Gastroesophageal sphincter (tissue), 3 donors: Measurements from ENCODE around the gene LYSMD1.

ENCODE experiments used
- EP300 ChIP-seq: sonication (generic); formaldehyde crosslinking; IDR thresholded peaks from one replicate; pipeline ENCODE4 v1.6.1; 2017; ENCODE audit warnings: antibody characterized with exemption, mild to moderate bottlenecking
- POLR2A ChIP-seq, 2 donors: fragments of 450-650 bp; IDR thresholded peaks; one replicate each; pipeline ENCODE4 v1.6.1; 2017; ENCODE audit warnings: antibody characterized with exemption in 2 of 2, mild to moderate bottlenecking in 2 of 2, moderate library complexity in 1 of 2
- POLR2AphosphoS5 ChIP-seq: sonication (generic); formaldehyde crosslinking; IDR thresholded peaks from one replicate; pipeline ENCODE4 v1.6.1; 2017; ENCODE audit warnings: antibody characterized with exemption
- TF ChIP-seq, protein P1 (sequence below), 4 experiments: fragments of 200-600 bp in 2 of 4; fragments of 450-650 bp in 2 of 4; sonication (generic) in 1 of 4; IDR thresholded peaks; one replicate each; pipeline ENCODE4 v1.5.1; 2017 to 2019; ENCODE audit warnings: antibody characterized with exemption in 4 of 4, mild to moderate bottlenecking in 2 of 4, moderate library complexity in 2 of 4

DNA sequence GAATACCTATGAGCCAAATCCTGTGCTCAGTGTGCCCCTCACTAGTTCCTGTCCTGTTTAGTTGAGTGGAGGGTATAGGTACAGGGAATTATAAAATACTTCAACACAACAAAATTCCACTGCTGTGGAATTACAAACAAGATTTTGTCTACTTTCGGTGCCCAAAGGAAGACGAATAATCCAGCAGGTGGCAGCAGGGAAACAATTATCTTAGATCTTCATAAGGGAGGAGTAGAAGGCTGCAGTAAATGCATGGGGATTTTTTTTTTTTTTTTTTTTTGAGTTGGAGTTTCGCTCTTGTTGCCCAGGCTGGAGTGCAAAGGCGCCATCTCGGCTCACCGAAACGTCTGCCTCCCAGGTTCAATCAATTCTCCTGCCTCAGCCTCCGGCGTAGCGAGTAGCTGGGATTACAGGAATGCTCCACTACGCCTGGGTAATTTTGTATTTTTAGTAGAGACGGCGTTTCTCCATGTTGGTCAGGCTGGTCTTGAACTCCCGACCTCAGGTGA, 30.6 kb upstream of the LYSMD1 start:
- TF ChIP-seq, protein P1, sequence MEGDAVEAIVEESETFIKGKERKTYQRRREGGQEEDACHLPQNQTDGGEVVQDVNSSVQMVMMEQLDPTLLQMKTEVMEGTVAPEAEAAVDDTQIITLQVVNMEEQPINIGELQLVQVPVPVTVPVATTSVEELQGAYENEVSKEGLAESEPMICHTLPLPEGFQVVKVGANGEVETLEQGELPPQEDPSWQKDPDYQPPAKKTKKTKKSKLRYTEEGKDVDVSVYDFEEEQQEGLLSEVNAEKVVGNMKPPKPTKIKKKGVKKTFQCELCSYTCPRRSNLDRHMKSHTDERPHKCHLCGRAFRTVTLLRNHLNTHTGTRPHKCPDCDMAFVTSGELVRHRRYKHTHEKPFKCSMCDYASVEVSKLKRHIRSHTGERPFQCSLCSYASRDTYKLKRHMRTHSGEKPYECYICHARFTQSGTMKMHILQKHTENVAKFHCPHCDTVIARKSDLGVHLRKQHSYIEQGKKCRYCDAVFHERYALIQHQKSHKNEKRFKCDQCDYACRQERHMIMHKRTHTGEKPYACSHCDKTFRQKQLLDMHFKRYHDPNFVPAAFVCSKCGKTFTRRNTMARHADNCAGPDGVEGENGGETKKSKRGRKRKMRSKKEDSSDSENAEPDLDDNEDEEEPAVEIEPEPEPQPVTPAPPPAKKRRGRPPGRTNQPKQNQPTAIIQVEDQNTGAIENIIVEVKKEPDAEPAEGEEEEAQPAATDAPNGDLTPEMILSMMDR (IDR thresholded peaks at IDR 0.05), result peak in 3 of 4 experiments; percentile 69 to 76 (median 70)
- TF ChIP-seq POLR2AphosphoS5 (no peak), POLR2A (IDR thresholded peaks at IDR 0.05) (no peak), EP300 (no peak)
